CD4-positive, alpha-beta T cell (primary cell): ENCODE data around the gene FCHSD1. TPM values are rescaled to one million over a fixed set of nuclear protein-coding genes. Genes with fewer than 3 reads are reported as not detected.

ENCODE experiments used
- ATAC-seq: fragments of 200-7000 bp; cut with Tn5 transposase; one replicate; pipeline ENCODE4 v1.10.0; 2022; ENCODE audit warnings: mild to moderate bottlenecking; ENCODE audit not compliant: poor library complexity
- CTCF ChIA-PET: fragments of 350-600 bp; sonication (Branson Sonifier 250); formaldehyde crosslinking; loops from one replicate; lab custom pipeline; 2021; ENCODE audit warnings: antibody characterized with exemption, inconsistent platforms; lab: Charles Lee
- POLR2A ChIA-PET: fragments of 350-600 bp; sonication (Branson Sonifier 250); formaldehyde crosslinking; loops from one replicate; lab custom pipeline; 2021; ENCODE audit warnings: antibody characterized with exemption, inconsistent platforms; lab: Charles Lee
- DNase-seq, 14 experiments: peaks; one replicate each; pipeline ENCODE4 v3.0.0-alpha.2; 2013 to 2020; ENCODE audit warnings: mixed read lengths in 2 of 14
- H3K27ac ChIP-seq, 2 donors: one replicate each; pipeline versions ENCODE4 v1.5.1 to v1.7.0; 2013; ENCODE audit warnings: low read length in 2 of 2, low read depth in 1 of 2, mild to moderate bottlenecking in 1 of 2
- H3K27me3 ChIP-seq, 2 experiments: 1 replicate in 1 of 2; 2 replicates in 1 of 2; pipeline versions ENCODE4 v1.6.1 to v1.7.0; 2013; ENCODE audit warnings: low read length in 2 of 2, control low read depth in 1 of 2, mild to moderate bottlenecking in 1 of 2, moderate library complexity in 1 of 2; ENCODE audit not compliant: insufficient read depth in 2 of 2, control insufficient read depth in 1 of 2
- H3K36me3 ChIP-seq: one replicate; pipeline ENCODE4 v1.6.1; 2013; ENCODE audit warnings: low read length, control low read depth; ENCODE audit not compliant: insufficient read depth
- H3K4me1 ChIP-seq: one replicate; pipeline ENCODE4 v1.6.1; 2013; ENCODE audit warnings: low read length, control low read depth; ENCODE audit not compliant: insufficient read depth
- H3K4me3 ChIP-seq: one replicate; pipeline ENCODE4 v1.5.1; 2013; ENCODE audit warnings: mild to moderate bottlenecking, low read length, moderate library complexity
- H3K9me3 ChIP-seq, 2 experiments: 1 replicate in 1 of 2; 2 replicates in 1 of 2; pipeline versions ENCODE4 v1.6.1 to v1.7.0; 2013; ENCODE audit warnings: low read length in 2 of 2, mild to moderate bottlenecking in 2 of 2, control low read depth in 1 of 2, moderate library complexity in 1 of 2; ENCODE audit not compliant: control insufficient read depth in 1 of 2, insufficient read depth in 1 of 2
- H3K27ac Mint-ChIP-seq: one replicate; pipeline ENCODE4 v1.8.0; 2020; ENCODE audit warnings: mixed read lengths
- H3K27me3 Mint-ChIP-seq: one replicate; pipeline ENCODE4 v1.8.0; 2021; ENCODE audit warnings: mixed read lengths
- H3K36me3 Mint-ChIP-seq: one replicate; pipeline ENCODE4 v1.8.0; 2021; ENCODE audit warnings: low read depth, mixed read lengths
- H3K4me1 Mint-ChIP-seq: one replicate; pipeline ENCODE4 v1.8.0; 2021; ENCODE audit warnings: low read depth, mixed read lengths
- H3K4me3 Mint-ChIP-seq: one replicate; pipeline ENCODE4 v1.8.0; 2020; ENCODE audit warnings: mild to moderate bottlenecking, mixed read lengths
- H3K9me3 Mint-ChIP-seq: one replicate; pipeline ENCODE4 v1.8.0; 2020; ENCODE audit warnings: mixed read lengths
- intact Hi-C, 2 experiments: fragments of 100-400 bp; cut with DNase I in 1 of 2; cut with micrococcal nuclease in 1 of 2; formaldehyde crosslinking; loops; one replicate each; pipeline versions ENCODE4 v1.15.1 to v1.9.0; 2023 to 2025; cut with DNase I, micrococcal nuclease
- total RNA-seq, 174 experiments: library from RNA in 2 of 174; stranded (reverse) in 2 of 174; gene quantifications; one replicate each; pipeline ENCODE4 v1.2.3 and lab custom pipeline; 2021 to 2026
- TF ChIP-seq, protein P1 (sequence below): fragments of 200-600 bp; IDR thresholded peaks from one replicate; pipeline ENCODE4 v1.8.0; 2022; ENCODE audit warnings: antibody characterized with exemption, mild to moderate bottlenecking

Gene FCHSD1
- total RNA-seq, 2 experiments from 2014 or later, result 79.8 to 86.8 TPM

DNA sequence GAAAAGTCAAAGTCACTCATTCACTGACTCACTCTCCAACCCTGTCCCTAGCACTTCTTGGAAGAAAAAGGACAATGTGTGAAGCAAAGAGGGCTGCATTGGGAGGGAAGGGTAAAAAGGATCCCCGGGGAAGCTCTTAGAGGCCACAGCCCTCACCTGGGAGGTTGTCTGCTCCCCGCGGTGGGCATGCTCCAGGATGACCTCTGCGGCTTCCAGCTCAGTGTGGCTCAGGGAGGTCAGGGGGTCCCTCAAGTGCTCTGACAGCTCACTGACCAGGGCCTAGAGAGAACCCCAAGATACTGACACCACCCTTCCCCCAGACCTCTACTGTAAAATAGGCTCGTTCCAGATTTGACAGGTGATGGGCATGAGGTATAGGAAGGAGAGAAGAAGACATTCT, 4.0 kb downstream of the FCHSD1 start:
- POLR2A ChIA-PET, result interaction anchor here (3.0 kb wide), 1 partner anchor 10 kb away, joined by 16 read pairs; the partner anchor contains the start of genes HDAC3 and RELL2
- no peaks in the 10 kb centered on the region for H3K27me3 ChIP-seq
- Mint-ChIP-seq H3K27me3 (no peaks in the 10 kb centered on the region), H3K27ac (no peak overlapping the region), H3K4me3 (no peak overlapping the region), H3K9me3 (no peaks in the 10 kb centered on the region), H3K36me3 (peaks cover 49% of the 10 kb centered on the region), H3K4me1 (peaks cover 29% of the 10 kb centered on the region)
- no peak overlapping the region for H3K27ac ChIP-seq
- H3K4me3 ChIP-seq, result no peak overlapping the region
- CTCF ChIA-PET, result interaction anchor here (1.0 kb wide), 1 partner anchor 10 kb away, joined by 4 read pairs; the partner anchor contains the start of genes HDAC3 and RELL2
- H3K4me1 ChIP-seq, result peaks cover 27% of the 10 kb centered on the region
- intact Hi-C loops, result no loop called here
- DNase-seq, result no peak
- H3K9me3 ChIP-seq, result no peaks in the 10 kb centered on the region
- H3K36me3 ChIP-seq, result peaks cover 53% of the 10 kb centered on the region
- ATAC-seq, result no peak
- TF ChIP-seq, protein P1, sequence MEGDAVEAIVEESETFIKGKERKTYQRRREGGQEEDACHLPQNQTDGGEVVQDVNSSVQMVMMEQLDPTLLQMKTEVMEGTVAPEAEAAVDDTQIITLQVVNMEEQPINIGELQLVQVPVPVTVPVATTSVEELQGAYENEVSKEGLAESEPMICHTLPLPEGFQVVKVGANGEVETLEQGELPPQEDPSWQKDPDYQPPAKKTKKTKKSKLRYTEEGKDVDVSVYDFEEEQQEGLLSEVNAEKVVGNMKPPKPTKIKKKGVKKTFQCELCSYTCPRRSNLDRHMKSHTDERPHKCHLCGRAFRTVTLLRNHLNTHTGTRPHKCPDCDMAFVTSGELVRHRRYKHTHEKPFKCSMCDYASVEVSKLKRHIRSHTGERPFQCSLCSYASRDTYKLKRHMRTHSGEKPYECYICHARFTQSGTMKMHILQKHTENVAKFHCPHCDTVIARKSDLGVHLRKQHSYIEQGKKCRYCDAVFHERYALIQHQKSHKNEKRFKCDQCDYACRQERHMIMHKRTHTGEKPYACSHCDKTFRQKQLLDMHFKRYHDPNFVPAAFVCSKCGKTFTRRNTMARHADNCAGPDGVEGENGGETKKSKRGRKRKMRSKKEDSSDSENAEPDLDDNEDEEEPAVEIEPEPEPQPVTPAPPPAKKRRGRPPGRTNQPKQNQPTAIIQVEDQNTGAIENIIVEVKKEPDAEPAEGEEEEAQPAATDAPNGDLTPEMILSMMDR, result no peak

DNA sequence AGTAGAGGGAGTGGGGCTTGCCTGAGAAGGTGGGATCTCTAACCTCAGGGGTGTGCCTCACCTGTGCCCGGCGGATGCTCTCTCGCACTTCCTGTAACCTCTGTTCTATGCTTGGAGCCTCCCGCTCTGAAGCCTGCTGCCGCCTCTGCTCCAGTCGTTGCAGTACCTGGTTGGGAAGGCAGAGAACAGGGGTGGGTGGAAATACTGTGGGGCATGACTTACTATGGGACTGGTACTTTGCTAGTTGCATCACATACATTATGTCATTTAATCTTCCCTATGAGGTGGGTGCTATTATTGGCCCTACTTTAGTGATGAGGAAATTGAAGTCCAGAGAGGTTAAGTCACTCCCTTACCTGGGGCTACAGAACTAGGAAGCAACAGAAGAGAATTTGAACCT, 5.2 kb downstream of the FCHSD1 start:
- no peaks in the 10 kb centered on the region for H3K27me3 ChIP-seq
- Mint-ChIP-seq H3K27ac (no peak overlapping the region), H3K4me3 (no peak overlapping the region), H3K36me3 (peaks cover 59% of the 10 kb centered on the region), H3K27me3 (no peaks in the 10 kb centered on the region), H3K9me3 (no peaks in the 10 kb centered on the region), H3K4me1 (peaks cover 21% of the 10 kb centered on the region)
- peaks cover 60% of the 10 kb centered on the region for H3K36me3 ChIP-seq
- CTCF ChIA-PET, result no interaction called here
- no peak overlapping the region for H3K4me3 ChIP-seq
- POLR2A ChIA-PET, result interaction anchor here (0.8 kb wide), 1 partner anchor 9 kb away, joined by 3 read pairs; the partner anchor contains the start of genes HDAC3 and RELL2
- TF ChIP-seq, protein P1, result no peak
- ATAC-seq (no peak), DNase-seq (no peak)
- intact Hi-C loops, result no loop called here
- H3K27ac ChIP-seq, result no peak overlapping the region
- no peaks in the 10 kb centered on the region for H3K9me3 ChIP-seq
- H3K4me1 ChIP-seq, result peaks cover 17% of the 10 kb centered on the region

DNA sequence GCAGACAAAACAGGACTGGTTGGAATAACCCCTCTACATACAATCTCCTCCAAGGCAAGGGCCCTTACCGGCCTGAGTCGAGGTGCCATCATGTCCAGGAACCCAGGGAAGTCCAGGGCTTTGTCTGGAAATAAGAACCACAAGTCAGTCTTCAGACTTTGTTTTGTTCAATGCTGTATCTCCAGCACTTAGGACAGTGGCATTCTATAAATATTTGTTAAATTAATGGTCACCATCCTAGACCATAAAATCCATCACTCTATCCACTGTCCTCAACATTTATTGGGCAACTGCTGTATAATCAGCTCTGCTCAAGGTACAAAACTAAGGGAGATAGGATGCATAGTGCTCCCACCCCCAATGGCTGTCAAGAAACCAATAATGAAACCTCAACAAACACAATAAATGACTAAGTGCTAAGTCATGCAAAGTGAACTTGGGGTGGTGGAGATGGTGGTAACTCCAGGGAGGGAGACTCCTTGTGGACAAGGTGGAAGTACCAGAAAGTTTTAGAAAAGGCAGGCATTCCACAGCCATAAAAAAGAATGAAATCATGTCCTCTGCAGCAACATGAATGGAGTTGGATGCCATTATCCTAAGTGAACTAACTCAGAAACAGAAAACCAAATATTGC, 9.5 kb downstream of the FCHSD1 start:
- intact Hi-C loops, result no loop called here
- peaks cover 7% of the 10 kb centered on the region for H3K4me1 Mint-ChIP-seq

More for the DNA sequence above, 9.5 kb downstream of the FCHSD1 start:
- no peaks in the 10 kb centered on the region for H3K9me3 Mint-ChIP-seq
- CTCF ChIA-PET, result interaction anchor here (0.9 to 1.4 kb wide), 3 partner anchors 9 to 319 kb away, joined by 3 to 4 read pairs (median 3); partner anchors contain the start of gene FCHSD1
- TF ChIP-seq, protein P1, result no peak
- no peaks in the 10 kb centered on the region for H3K27me3 Mint-ChIP-seq
- peaks cover 50% of the 10 kb centered on the region for H3K36me3 Mint-ChIP-seq
- POLR2A ChIA-PET, result interaction anchor here (1.2 to 1.7 kb wide), 2 partner anchors 9 kb away, joined by 3 to 11 read pairs; partner anchors contain the start of gene FCHSD1
- Histone ChIP-seq H3K27ac (no peak overlapping the region), H3K27me3 (no peaks in the 10 kb centered on the region), H3K36me3 (peaks cover 59% of the 10 kb centered on the region), H3K9me3 (no peaks in the 10 kb centered on the region), H3K4me3 (no peak overlapping the region), H3K4me1 (peaks cover 18% of the 10 kb centered on the region)
- H3K27ac Mint-ChIP-seq, result peak overlapping the region; percentile 21
- no peak for DNase-seq
- peak overlapping the region; percentile 31 for H3K4me3 Mint-ChIP-seq
- no peak for ATAC-seq
